ENCODE data around the gene CCDC7.

GRCh38 chr10:32410569-32410968 is 35.4 kb upstream of the CCDC7 start:
- no peak for TF ChIP-seq CTCF (conservative IDR thresholded peaks at IDR 0.05)
- TF ChIP-seq ZFX (IDR thresholded peaks at IDR 0.05): no peak

All from C4-2B (cell line).